HG03469 (cell line): ENCODE results near the gene AMZ1.
A peak's percentile ranks its signal among the peaks of the same experiment; 100 is the strongest.
"Not testable (repeated sequence)": the region's sequence is repeated elsewhere in the genome, so short reads cannot be mapped to it uniquely, and the experiment has no call there.

ENCODE experiments used
- ATAC-seq: cut with Tn5 transposase; IDR thresholded peaks from one replicate; pipeline ENCODE4 v1.9.1; 2021; ENCODE audit warnings: mild to moderate bottlenecking, moderate library complexity, moderate number of reproducible peaks; ENCODE audit not compliant: unreplicated experiment

AMZ1 gene

GRCh38 chr7:2666588-2667250, 21.3 kb upstream of the AMZ1 start:
- ATAC-seq, result no peak

- ATAC-seq, result no peak
Observed at GRCh38 chr7:2667843-2668242, 20.2 kb upstream of the AMZ1 start.

GRCh38 chr7:2668401-2668800, 19.6 kb upstream of the AMZ1 start:
- no peak for ATAC-seq

- no peak for ATAC-seq
Observed at GRCh38 chr7:2670171-2670570, 17.8 kb upstream of the AMZ1 start.

GRCh38 chr7:2670720-2671391, 17.1 kb upstream of the AMZ1 start:
- ATAC-seq, result no peak

- not testable (repeated sequence) for ATAC-seq
Observed at GRCh38 chr7:2673214-2673613, 14.8 kb upstream of the AMZ1 start.

GRCh38 chr7:2673934-2674333, 14.1 kb upstream of the AMZ1 start:
- ATAC-seq, result no peak

GRCh38 chr7:2675256-2675764, 12.7 kb upstream of the AMZ1 start:
- ATAC-seq, result no peak

- not testable (repeated sequence) for ATAC-seq
Observed at GRCh38 chr7:2676576-2676975, 11.4 kb upstream of the AMZ1 start.

- ATAC-seq, result not testable (repeated sequence)
Observed at GRCh38 chr7:2678454-2678853, 9.5 kb upstream of the AMZ1 start.

GRCh38 chr7:2679135-2680127, 8.6 kb upstream of the AMZ1 start:
- not testable (repeated sequence) for ATAC-seq

- ATAC-seq, result no peak
Observed at GRCh38 chr7:2680256-2680655, 7.7 kb upstream of the AMZ1 start.

GRCh38 chr7:2680792-2681490, 7.1 kb upstream of the AMZ1 start:
- no peak for ATAC-seq

- no peak for ATAC-seq
Observed at GRCh38 chr7:2681929-2682799, 5.8 kb upstream of the AMZ1 start.

GRCh38 chr7:2684501-2684900, 3.5 kb upstream of the AMZ1 start:
- ATAC-seq, result no peak

- no peak for ATAC-seq
Observed at GRCh38 chr7:2686101-2686500, 1.9 kb upstream of the AMZ1 start.

GRCh38 chr7:2687338-2687869, 598 bp upstream of the AMZ1 start:
- ATAC-seq, result no peak

GRCh38 chr7:2688409-2689342, 674 bp downstream of the AMZ1 start:
- peak; percentile 63 for ATAC-seq
